Glutamatergic neuron (in vitro differentiated cells): ENCODE data around the gene DOCK6. TPM values are rescaled to one million over a fixed set of nuclear protein-coding genes. Genes with fewer than 3 reads are reported as not detected.

ENCODE experiments used
- DNase-seq: peaks from one replicate; pipeline ENCODE4 v3.0.0; 2022
- H3K27ac Mint-ChIP-seq: one replicate; pipeline ENCODE4 v1.8.0; 2020; ENCODE audit warnings: mild to moderate bottlenecking, mixed read lengths, inconsistent platforms; ENCODE audit not compliant: unreplicated experiment
- H3K27me3 Mint-ChIP-seq: one replicate; pipeline ENCODE4 v1.8.0; 2020; ENCODE audit warnings: mild to moderate bottlenecking, moderate library complexity, mixed read lengths, inconsistent platforms; ENCODE audit not compliant: unreplicated experiment
- H3K36me3 Mint-ChIP-seq: one replicate; pipeline ENCODE4 v1.8.0; 2020; ENCODE audit warnings: mild to moderate bottlenecking, mixed read lengths, inconsistent platforms; ENCODE audit not compliant: unreplicated experiment
- H3K4me1 Mint-ChIP-seq: one replicate; pipeline ENCODE4 v1.8.0; 2020; ENCODE audit warnings: mild to moderate bottlenecking, low read depth, mixed read lengths, inconsistent platforms; ENCODE audit not compliant: unreplicated experiment
- H3K4me3 Mint-ChIP-seq: one replicate; pipeline ENCODE4 v1.8.0; 2020; ENCODE audit warnings: mild to moderate bottlenecking, mixed read lengths, inconsistent platforms; ENCODE audit not compliant: unreplicated experiment
- H3K9me3 Mint-ChIP-seq: one replicate; pipeline ENCODE4 v1.8.0; 2020; ENCODE audit warnings: mild to moderate bottlenecking, moderate library complexity, mixed read lengths, inconsistent platforms; ENCODE audit not compliant: unreplicated experiment
- CTCF ChIP-seq: fragments of 200-600 bp; sonication (generic); IDR thresholded peaks from one replicate; pipeline ENCODE4 v1.5.0; 2021; ENCODE audit not compliant: partially characterized antibody, unreplicated experiment
- total RNA-seq: library from RNA; stranded (reverse); fragmentation: NEBNext Ultra II Directional; extraction: Animal tissue kit (Norgen Biotek cat#: 25700); gene quantifications from one replicate; pipeline ENCODE4 v1.2.1, GENCODE V29; 2021; ENCODE audit not compliant: unreplicated experiment

The DOCK6 gene
- total RNA-seq, 1 donor from 2014 or later, result 260 TPM

- peak overlapping the region; percentile 82 for H3K4me3 Mint-ChIP-seq
- peaks cover 8% of the 10 kb centered on the region for H3K9me3 Mint-ChIP-seq
- no peak for DNase-seq
- peaks cover 10% of the 10 kb centered on the region for H3K27me3 Mint-ChIP-seq
- no peaks in the 10 kb centered on the region for H3K36me3 Mint-ChIP-seq
- peak overlapping the region; percentile 94 for H3K27ac Mint-ChIP-seq
- no peak for TF ChIP-seq CTCF
- peaks cover 2% of the 10 kb centered on the region for H3K4me1 Mint-ChIP-seq
Observed at GRCh38 chr19:11260996-11261395, 1.3 kb downstream of the DOCK6 start.

GRCh38 chr19:11257846-11258380 is 4.4 kb downstream of the DOCK6 start:
- no peak for TF ChIP-seq CTCF
- no peak for DNase-seq
- Mint-ChIP-seq H3K36me3 (no peaks in the 10 kb centered on the region), H3K4me3 (no peak overlapping the region), H3K4me1 (no peaks in the 10 kb centered on the region), H3K27me3 (peaks cover 7% of the 10 kb centered on the region), H3K27ac (no peak overlapping the region), H3K9me3 (peaks cover 4% of the 10 kb centered on the region)

GRCh38 chr19:11256189-11256588 is 6.1 kb downstream of the DOCK6 start:
- no peaks in the 10 kb centered on the region for H3K4me1 Mint-ChIP-seq
- peaks cover under 1% of the 10 kb centered on the region for H3K27me3 Mint-ChIP-seq
- peaks cover 5% of the 10 kb centered on the region for H3K9me3 Mint-ChIP-seq
- no peaks in the 10 kb centered on the region for H3K36me3 Mint-ChIP-seq
- no peak for TF ChIP-seq CTCF
- no peak overlapping the region for H3K27ac Mint-ChIP-seq
- DNase-seq, result peak; percentile 50
- no peak overlapping the region for H3K4me3 Mint-ChIP-seq

- DNase-seq, result no peak
- no peak overlapping the region for H3K27ac Mint-ChIP-seq
- H3K36me3 Mint-ChIP-seq, result no peaks in the 10 kb centered on the region
Observed at GRCh38 chr19:11254666-11255065, 7.7 kb downstream of the DOCK6 start.

More at GRCh38 chr19:11254666-11255065, 7.7 kb downstream of the DOCK6 start:
- Mint-ChIP-seq H3K27me3 (no peaks in the 10 kb centered on the region), H3K4me1 (no peaks in the 10 kb centered on the region), H3K4me3 (no peak overlapping the region), H3K9me3 (peaks cover 2% of the 10 kb centered on the region)
- no peak for TF ChIP-seq CTCF
